ENCODE measurements around the gene RCAN3. TPM values are rescaled to one million over a fixed set of nuclear protein-coding genes. Genes with fewer than 3 reads are reported as not detected.

RCAN3 gene
- 44.3 TPM for total RNA-seq

DNA sequence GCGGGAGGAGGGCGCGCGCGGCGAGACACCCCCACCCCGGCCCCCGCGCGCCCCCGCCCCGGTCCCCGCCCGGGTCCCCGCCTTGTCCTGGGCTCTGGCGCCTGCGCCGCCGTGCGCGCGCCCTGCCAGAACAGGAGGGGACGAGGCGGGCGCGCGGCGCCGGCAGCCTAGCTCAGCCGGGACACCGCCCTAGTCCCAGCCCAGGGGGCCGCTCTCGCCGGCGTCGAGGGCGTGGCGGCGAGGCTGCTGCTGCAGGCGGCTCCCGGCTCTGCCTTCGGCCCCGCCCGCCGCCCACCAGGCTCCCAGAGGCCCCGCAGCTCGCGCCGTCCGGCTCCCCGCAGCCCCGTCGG, at the start of gene RCAN3:
TSS of gene RCAN3 (plus strand) at position 128 of the 350 bp plus-strand sequence. CDS start 11,537 bp downstream, outside the sequence.

DNA sequence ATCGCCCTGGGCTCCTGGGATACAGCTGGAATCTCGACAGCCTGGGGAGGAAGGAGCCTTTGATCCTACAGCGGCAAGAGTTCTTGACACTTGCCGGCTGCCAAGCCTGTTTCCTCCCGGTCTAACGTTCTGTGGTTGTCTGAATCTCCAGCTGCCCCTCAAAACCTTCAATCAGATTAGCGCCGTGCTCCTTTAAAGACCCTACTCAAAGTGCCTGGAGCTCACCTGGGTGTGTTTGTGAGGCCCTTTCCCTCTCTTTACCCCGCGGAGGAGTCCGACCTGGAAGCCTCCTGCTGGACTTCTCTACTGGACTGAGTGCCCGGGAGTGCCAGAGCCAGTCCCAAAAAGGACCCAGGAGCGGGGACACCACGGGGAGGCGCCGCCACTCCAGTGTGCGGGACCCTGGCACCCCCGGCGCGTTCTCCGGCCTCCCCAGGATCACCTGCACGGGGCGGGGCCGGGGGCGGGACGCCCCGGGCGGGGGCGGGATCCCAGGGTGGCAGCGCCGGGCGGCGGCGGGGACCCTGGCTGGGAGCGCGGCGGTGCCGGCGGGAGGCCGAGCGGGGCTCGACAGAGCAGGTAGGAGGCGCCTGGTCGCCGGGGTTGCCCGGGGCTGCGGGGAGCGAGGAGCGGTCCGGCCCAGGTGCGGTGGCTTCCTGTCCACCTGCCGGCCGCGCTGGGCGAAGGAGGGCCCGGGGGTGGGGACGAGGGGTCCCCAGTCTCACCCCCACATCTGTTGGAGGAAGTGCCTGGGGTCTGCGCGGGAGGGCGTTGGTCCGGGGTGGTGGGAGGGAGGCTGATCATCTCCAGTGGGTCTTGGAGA, 53.2 kb downstream of the RCAN3 start, which contains the start of gene NCMAP:
TSS of gene NCMAP (plus strand) at position 497 of the 823 bp plus-strand sequence. CDS start 39,344 bp downstream, outside the sequence.

Other genes with a start within 250 kb of the RCAN3 start
- 0.23 TPM for gene GRHL3, start 183.5 kb upstream of the RCAN3 start, total RNA-seq
- gene STPG1, start 89.1 kb upstream of the RCAN3 start, total RNA-seq: 18.0 TPM
- gene NIPAL3, start 87.0 kb upstream of the RCAN3 start, total RNA-seq: 54.7 TPM
- 1.4 TPM for gene NCMAP, start 53.3 kb downstream of the RCAN3 start, total RNA-seq
- gene SRRM1, start 140.5 kb downstream of the RCAN3 start, total RNA-seq: 48.4 TPM
- 110 TPM for gene CLIC4, start 242.6 kb downstream of the RCAN3 start, total RNA-seq